ENCODE data around the gene ZNF407. TPM values are rescaled to one million over a fixed set of nuclear protein-coding genes. Genes with fewer than 3 reads are reported as not detected.

Gene ZNF407
- total RNA-seq, 1 donor from 2014 or later: 24.9 TPM

- Mint-ChIP-seq H3K4me1 (peaks cover 26% of the 10 kb centered on the region), H3K9me3 (peaks cover 3% of the 10 kb centered on the region), H3K36me3 (peaks cover 4% of the 10 kb centered on the region), H3K27me3 (ENCODE audit: low read depth) (no peaks in the 10 kb centered on the region), H3K27ac (peak overlapping the region; percentile 2), H3K4me3 (no peak overlapping the region)
- TF ChIP-seq, protein P1, sequence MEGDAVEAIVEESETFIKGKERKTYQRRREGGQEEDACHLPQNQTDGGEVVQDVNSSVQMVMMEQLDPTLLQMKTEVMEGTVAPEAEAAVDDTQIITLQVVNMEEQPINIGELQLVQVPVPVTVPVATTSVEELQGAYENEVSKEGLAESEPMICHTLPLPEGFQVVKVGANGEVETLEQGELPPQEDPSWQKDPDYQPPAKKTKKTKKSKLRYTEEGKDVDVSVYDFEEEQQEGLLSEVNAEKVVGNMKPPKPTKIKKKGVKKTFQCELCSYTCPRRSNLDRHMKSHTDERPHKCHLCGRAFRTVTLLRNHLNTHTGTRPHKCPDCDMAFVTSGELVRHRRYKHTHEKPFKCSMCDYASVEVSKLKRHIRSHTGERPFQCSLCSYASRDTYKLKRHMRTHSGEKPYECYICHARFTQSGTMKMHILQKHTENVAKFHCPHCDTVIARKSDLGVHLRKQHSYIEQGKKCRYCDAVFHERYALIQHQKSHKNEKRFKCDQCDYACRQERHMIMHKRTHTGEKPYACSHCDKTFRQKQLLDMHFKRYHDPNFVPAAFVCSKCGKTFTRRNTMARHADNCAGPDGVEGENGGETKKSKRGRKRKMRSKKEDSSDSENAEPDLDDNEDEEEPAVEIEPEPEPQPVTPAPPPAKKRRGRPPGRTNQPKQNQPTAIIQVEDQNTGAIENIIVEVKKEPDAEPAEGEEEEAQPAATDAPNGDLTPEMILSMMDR (IDR thresholded peaks at IDR 0.05; ENCODE audit: unreplicated experiment): no peak
- DNase-seq (ENCODE audit: low spot score in 2 of 2, unreplicated experiment in 2 of 2): no peak
These were observed 148.1 kb downstream of the ZNF407 start for GRCh38 chr18:74745633-74746403.

- no peaks in the 10 kb centered on the region for H3K27me3 Mint-ChIP-seq (ENCODE audit: low read depth)
- peaks cover 15% of the 10 kb centered on the region for H3K36me3 Mint-ChIP-seq
- TF ChIP-seq, protein P1 (IDR thresholded peaks at IDR 0.05; ENCODE audit: unreplicated experiment): no peak
- H3K4me3 Mint-ChIP-seq: no peak overlapping the region
- no peak for DNase-seq (ENCODE audit: low spot score in 2 of 2, unreplicated experiment in 2 of 2)
- H3K27ac Mint-ChIP-seq: no peak overlapping the region
- peaks cover 18% of the 10 kb centered on the region for H3K4me1 Mint-ChIP-seq
- H3K9me3 Mint-ChIP-seq: peaks cover 8% of the 10 kb centered on the region
These were observed 151.1 kb downstream of the ZNF407 start for GRCh38 chr18:74748809-74749208.

- Mint-ChIP-seq H3K4me3 (no peak overlapping the region), H3K27ac (no peak overlapping the region), H3K9me3 (peaks cover 40% of the 10 kb centered on the region), H3K36me3 (peaks cover 10% of the 10 kb centered on the region), H3K27me3 (ENCODE audit: low read depth) (no peaks in the 10 kb centered on the region), H3K4me1 (no peaks in the 10 kb centered on the region)
- DNase-seq (ENCODE audit: low spot score in 2 of 2, unreplicated experiment in 2 of 2): no peak
- TF ChIP-seq, protein P1 (IDR thresholded peaks at IDR 0.05; ENCODE audit: unreplicated experiment): no peak
These were observed 161.3 kb downstream of the ZNF407 start for GRCh38 chr18:74758995-74759394.

DNA sequence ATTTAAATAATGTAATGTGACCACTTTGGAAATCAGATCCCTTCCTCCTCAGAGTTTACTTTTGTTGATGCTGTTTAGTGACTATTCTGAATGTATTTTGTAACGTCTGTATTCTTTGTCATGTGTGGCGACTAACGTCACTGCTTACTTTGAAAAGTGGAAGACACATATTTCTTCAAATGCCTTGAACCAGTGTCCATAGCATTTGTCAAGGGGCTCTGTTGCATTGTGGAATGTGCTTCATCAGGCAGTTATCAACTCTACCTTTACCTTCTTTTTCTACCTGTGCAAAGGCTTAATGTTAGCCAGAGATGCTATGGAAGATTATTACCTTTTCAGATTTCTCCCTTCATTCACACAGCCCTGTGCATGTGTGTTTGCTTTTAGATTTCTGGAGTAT, 162.4 kb downstream of the ZNF407 start:
- Mint-ChIP-seq H3K4me1 (no peaks in the 10 kb centered on the region), H3K9me3 (peaks cover 36% of the 10 kb centered on the region), H3K27me3 (ENCODE audit: low read depth) (no peaks in the 10 kb centered on the region), H3K36me3 (peaks cover 13% of the 10 kb centered on the region), H3K27ac (no peak overlapping the region), H3K4me3 (no peak overlapping the region)
- TF ChIP-seq, protein P1 (IDR thresholded peaks at IDR 0.05; ENCODE audit: unreplicated experiment): no peak
- no peak for DNase-seq (ENCODE audit: low spot score in 2 of 2, unreplicated experiment in 2 of 2)

DNA sequence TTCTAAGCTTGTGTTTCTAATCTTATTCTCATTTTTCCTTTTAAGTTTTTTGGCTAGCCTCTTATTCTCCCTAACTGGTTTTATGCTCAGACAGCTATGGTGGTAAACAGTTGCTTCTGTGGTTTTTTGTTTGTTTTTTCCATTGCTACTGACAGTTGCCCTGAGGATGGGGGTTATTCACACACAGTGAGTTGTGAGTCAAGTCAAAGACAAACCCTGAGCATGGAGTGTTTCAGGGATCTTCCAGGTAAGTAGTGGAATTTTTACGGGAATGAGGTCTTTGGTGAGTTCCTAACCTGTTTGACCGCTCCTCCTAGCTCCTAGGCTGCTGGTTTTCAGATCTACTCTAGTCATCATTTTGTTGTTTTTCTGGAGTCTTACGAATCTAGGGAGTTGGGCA, 162.8 kb downstream of the ZNF407 start:
- Mint-ChIP-seq H3K27me3 (ENCODE audit: low read depth) (no peaks in the 10 kb centered on the region), H3K4me3 (no peak overlapping the region), H3K4me1 (no peaks in the 10 kb centered on the region), H3K36me3 (peaks cover 13% of the 10 kb centered on the region), H3K9me3 (peaks cover 32% of the 10 kb centered on the region), H3K27ac (no peak overlapping the region)
- DNase-seq (ENCODE audit: low spot score in 2 of 2, unreplicated experiment in 2 of 2): no peak
- TF ChIP-seq, protein P1 (IDR thresholded peaks at IDR 0.05; ENCODE audit: unreplicated experiment): no peak

All from mesothelial cell of epicardium (in vitro differentiated cells).